ENCODE results near the gene GARIN5B. TPM values are rescaled to one million over a fixed set of nuclear protein-coding genes. Genes with fewer than 3 reads are reported as not detected.

Gene GARIN5B
- total and polyA plus RNA-seq, 2 of the 13 experiments (the other 11 are each of a cell fraction or from before 2014, with no cell fraction given): not detected

- no TSS peak for BruUV-seq (replicated peaks)
- peak overlapping the region; percentile 44 to 70 (median 48) for H3K4me3 ChIP-seq (replicated peaks in 1 of 3; ENCODE audit: insufficient read depth in 1 of 3, low read depth in 2 of 3, low read length in 3 of 3)
- WGBS (ENCODE audit: low lambda C conversion rate): 1% methylated on average over 4 of the region's 31 CpGs
- peak overlapping the region; percentile 87 for H3K4me2 ChIP-seq (ENCODE audit: low read depth, low read length)
- intact Hi-C loops (cut with micrococcal nuclease; ENCODE audit: unreplicated experiment): no loop called here
- H3K9ac ChIP-seq (ENCODE audit: insufficient read depth, low read depth, low read length): peak overlapping the region; percentile 51; the same call in 1 of the 2 replicates
- peak; percentile 27 for TF ChIP-seq HNRNPLL (IDR thresholded peaks at IDR 0.05; ENCODE audit: low read depth, low read length, poor library complexity, severe bottlenecking)
- TF ChIP-seq PATZ1 (CRISPR knock-in tag; IDR thresholded peaks at IDR 0.05): peak; percentile 93
- TF ChIP-seq MYC (CRISPR knock-in tag; IDR thresholded peaks at IDR 0.05; ENCODE audit: borderline replicate concordance): peak; percentile 20; the same call in 1 of the 2 replicates
- TF ChIP-seq MLLT10 (CRISPR knock-in tag; IDR thresholded peaks at IDR 0.05): no peak
- TF ChIP-seq ZFY (CRISPR knock-in tag; IDR thresholded peaks at IDR 0.05): 0 out of 2 replicates have a peak, but pooled peaks have one; percentile 21
- TF ChIP-seq LCORL (IDR thresholded peaks at IDR 0.05): no peak
- peak; percentile 44; the same call in 1 of the 2 replicates for TF ChIP-seq LCORL (CRISPR knock-in tag; IDR thresholded peaks at IDR 0.05)
- peak; percentile 6; the same call in 1 of the 2 replicates for TF ChIP-seq RARA (CRISPR knock-in tag; IDR thresholded peaks at IDR 0.05)
- peak; percentile 40 for TF ChIP-seq TEAD3 (CRISPR knock-in tag; optimal IDR thresholded peaks at IDR 0.05; ENCODE audit: borderline replicate concordance)
- no peak for TF ChIP-seq KLF6 (CRISPR knock-in tag; IDR thresholded peaks at IDR 0.05)
- TF ChIP-seq SP5 (CRISPR knock-in tag; IDR thresholded peaks at IDR 0.05; ENCODE audit: borderline replicate concordance, low read depth): 0 out of 2 replicates have a peak, but pooled peaks have one; percentile 29
- no peak for TF ChIP-seq ZXDC (CRISPR knock-in tag; IDR thresholded peaks at IDR 0.05)
- TF ChIP-seq IRF9 (CRISPR knock-in tag; IDR thresholded peaks at IDR 0.05; ENCODE audit: borderline replicate concordance): peak; percentile 37; the same call in 1 of the 2 replicates
- H3K4me1 ChIP-seq (ENCODE audit: insufficient read depth, low read length): peaks cover 75% of the 10 kb centered on the region
- no peaks in the 10 kb centered on the region for H3K36me3 ChIP-seq (replicated peaks in 1 of 2; ENCODE audit: control insufficient read depth in 1 of 2, insufficient read depth in 2 of 2, low read length in 2 of 2)
- no peaks in the 10 kb centered on the region for H3K9me3 ChIP-seq (ENCODE audit: low read length)
- no peak overlapping the region for H3K27ac ChIP-seq (ENCODE audit: extremely low read length, insufficient read depth, low read length)
- POLR2A ChIA-PET: interaction anchor here (0.6 to 0.7 kb wide), 2 partner anchors 35 to 87 kb away, joined by 3 read pairs; partner anchors contain the start of genes ISOC2 and KMT5C
- CTCF ChIA-PET (ENCODE audit: low intra/inter-chr PET ratio, low total read pairs): no interaction called here
- in situ Hi-C loops (cut with HindIII; ENCODE audit: extremely low pct_ligation_motif_present, low pct_unique_long_range_greater_than_20kb): no loop called here
- no peaks in the 10 kb centered on the region for H4K20me1 ChIP-seq (ENCODE audit: insufficient read depth, low read length)
- DNase-seq (ENCODE audit: low spot score) (no peak), ATAC-seq (peak; percentile 20), FAIRE-seq (no peak)
- no peaks in the 10 kb centered on the region for H3K79me2 ChIP-seq (ENCODE audit: insufficient read depth, low read length)
- peaks cover 5 to 30% of the 10 kb centered on the region in 2 experiments; a peak in 4 of 5 replicates for H3K27me3 ChIP-seq (ENCODE audit: control insufficient read depth in 1 of 2, insufficient read depth in 2 of 2, low read length in 2 of 2)
- H2AFZ ChIP-seq (ENCODE audit: low read length): no peak overlapping the region
Measured at GRCh38 chr19:55373993-55374757, 11.1 kb upstream of the GARIN5B start.
